B cell (primary cell): ENCODE measurements around the gene EPG5. TPM values are rescaled to one million over a fixed set of nuclear protein-coding genes. Genes with fewer than 3 reads are reported as not detected.
A peak's percentile ranks its signal among the peaks of the same experiment; 100 is the strongest.

Experiments
- ATAC-seq: fragments of 200-7000 bp; cut with Tn5 transposase; one replicate; pipeline ENCODE4 v1.10.0; 2021; ENCODE audit warnings: low read depth, mild to moderate bottlenecking, moderate number of reproducible peaks, moderate library complexity
- CTCF ChIA-PET: fragments of 350-600 bp; sonication (Branson Sonifier 250); formaldehyde crosslinking; loops from one replicate; lab custom pipeline; 2021; ENCODE audit warnings: antibody characterized with exemption, inconsistent platforms; lab: Charles Lee
- POLR2A ChIA-PET: fragments of 350-600 bp; sonication (Branson Sonifier 250); formaldehyde crosslinking; loops from one replicate; lab custom pipeline; 2021; ENCODE audit warnings: antibody characterized with exemption; lab: Charles Lee
- DNase-seq: peaks from one replicate; pipeline ENCODE4 v3.0.0; 2013
- H2AFZ ChIP-seq: 2 replicates; pipeline ENCODE4 v1.6.1; 2012; ENCODE audit warnings: mild to moderate bottlenecking, low read depth, low read length; ENCODE audit not compliant: insufficient read depth, poor library complexity, severe bottlenecking
- H3K27ac ChIP-seq, 2 donors: 1 replicate in 1 of 2; 2 replicates in 1 of 2; pipeline ENCODE4 v1.5.1; 2012 to 2013; ENCODE audit warnings: low read length in 2 of 2, mild to moderate bottlenecking in 2 of 2, moderate library complexity in 1 of 2
- H3K27me3 ChIP-seq, 4 experiments: fragments of 200-600 bp in 1 of 4; sonication (generic) in 1 of 4; replicated peaks in 1 of 4; 1 replicate in 2 of 4; 2 replicates in 2 of 4; pipeline versions ENCODE4 v1.6.1 to v1.7.0; 2013 to 2016; ENCODE audit warnings: low read length in 3 of 4, mild to moderate bottlenecking in 2 of 4, mixed read lengths in 1 of 4, moderate library complexity in 1 of 4; ENCODE audit not compliant: insufficient read depth in 4 of 4, control insufficient read depth in 3 of 4; ENCODE audit errors: control extremely low read depth in 1 of 4
- H3K36me3 ChIP-seq, 2 experiments: replicated peaks in 1 of 2; 1 replicate in 1 of 2; 2 replicates in 1 of 2; pipeline versions ENCODE4 v1.6.1 to v1.7.1; 2013; ENCODE audit warnings: low read length in 1 of 2; ENCODE audit not compliant: insufficient read depth in 2 of 2, control insufficient read depth in 1 of 2; ENCODE audit errors: control extremely low read depth in 1 of 2, extremely low read depth in 1 of 2
- H3K4me1 ChIP-seq, 2 donors: fragments of 200-600 bp in 1 of 2; sonication (generic) in 1 of 2; 1 replicate in 1 of 2; 2 replicates in 1 of 2; pipeline versions ENCODE4 v1.5.1 to v1.6.1; 2013 to 2017; ENCODE audit warnings: low read length in 2 of 2; ENCODE audit not compliant: control insufficient read depth in 2 of 2, insufficient read depth in 2 of 2
- H3K4me2 ChIP-seq: replicated peaks from 2 replicates; pipeline ENCODE3; 2012; ENCODE audit warnings: mild to moderate bottlenecking, low read depth, low read length; ENCODE audit not compliant: poor library complexity, severe bottlenecking
- H3K4me3 ChIP-seq, 5 experiments: fragments of 200-600 bp in 1 of 5; sonication (generic) in 1 of 5; 1 replicate in 3 of 5; 2 replicates in 2 of 5; pipeline versions ENCODE4 v1.5.1 to v1.7.0; 2011 to 2016; ENCODE audit warnings: low read length in 4 of 5, mild to moderate bottlenecking in 4 of 5, low read depth in 2 of 5, control low read depth in 1 of 5, moderate library complexity in 1 of 5; ENCODE audit not compliant: insufficient read depth in 1 of 5; ENCODE audit errors: control extremely low read depth in 1 of 5, extremely low read depth in 1 of 5
- H3K79me2 ChIP-seq: fragments of 200-600 bp; sonication (generic); one replicate; pipeline ENCODE4 v1.6.0; 2016; ENCODE audit warnings: low read length; ENCODE audit not compliant: control insufficient read depth, insufficient read depth
- H3K9ac ChIP-seq: fragments of 200-600 bp; sonication (generic); 2 replicates; pipeline ENCODE4 v1.6.1; 2017; ENCODE audit warnings: mild to moderate bottlenecking, low read length, moderate library complexity
- H3K9me3 ChIP-seq, 3 donors: one replicate each; pipeline versions ENCODE4 v1.6.1 to v1.7.1; 2013; ENCODE audit warnings: low read length in 2 of 3; ENCODE audit not compliant: control insufficient read depth in 2 of 3, insufficient read depth in 1 of 3; ENCODE audit errors: control extremely low read depth in 1 of 3
- H4K20me1 ChIP-seq: 2 replicates; pipeline ENCODE4 v1.6.0; 2012; ENCODE audit warnings: mild to moderate bottlenecking, low read length; ENCODE audit not compliant: insufficient read depth, control insufficient read depth, poor library complexity, severe bottlenecking
- H3K27ac Mint-ChIP-seq: one replicate; pipeline ENCODE4 v1.8.0; 2021; ENCODE audit warnings: mixed read lengths
- H3K27me3 Mint-ChIP-seq: one replicate; pipeline ENCODE4 v1.8.0; 2021; ENCODE audit warnings: mixed read lengths
- H3K4me1 Mint-ChIP-seq: one replicate; pipeline ENCODE4 v1.8.0; 2021; ENCODE audit warnings: mixed read lengths
- H3K4me3 Mint-ChIP-seq: one replicate; pipeline ENCODE4 v1.8.0; 2021; ENCODE audit warnings: mixed read lengths
- H3K9me3 Mint-ChIP-seq: one replicate; pipeline ENCODE4 v1.8.0; 2022; ENCODE audit warnings: mixed read lengths; ENCODE audit not compliant: insufficient read depth
- EZH2 ChIP-seq: IDR thresholded peaks from 2 replicates; pipeline ENCODE4 v1.6.1; 2012; ENCODE audit warnings: borderline replicate concordance, low read depth, mild to moderate bottlenecking, moderate library complexity, low read length; ENCODE audit not compliant: insufficient read depth, poor library complexity, severe bottlenecking
- WGBS: methylation state at CpG from one replicate; pipeline ENCODE4 v1.1.5; 2013; ENCODE audit warnings: missing lambda C conversion rate; ENCODE audit not compliant: insufficient coverage; 5-methylcytosine and 5-hydroxymethylcytosine counted together
- intact Hi-C: fragments of 100-400 bp; cut with micrococcal nuclease; formaldehyde crosslinking; loops from one replicate; pipeline ENCODE4 v1.10.0; 2022
- polyA plus RNA-seq: library from polyadenylated mRNA; depleted of rRNA; stranded (reverse); fragments of >200 nt; gene quantifications from 2 replicates; pipeline ENCODE4 v1.2.3, GENCODE V29; 2012
- total RNA-seq, 2 donors: library from RNA; stranded (reverse); fragments of 120-200 nt in 1 of 2; gene quantifications; 1 replicate in 1 of 2; 2 replicates in 1 of 2; pipeline versions ENCODE4 v1.2.3 to v1.2.4, GENCODE V29; 2013 to 2022
- TF ChIP-seq, protein P1 (sequence below): fragments of 200-600 bp; IDR thresholded peaks from one replicate; pipeline ENCODE4 v1.8.0; 2022; ENCODE audit warnings: antibody characterized with exemption, mild to moderate bottlenecking

Gene EPG5
- total and polyA plus RNA-seq, 2 donors (not counting 1 experiment from before 2014, with no cell fraction given) = 10.3 to 50.4 TPM

GRCh38 chr18:45839414-45840395, 127.4 kb downstream of the EPG5 start:
- CTCF ChIA-PET = interaction anchor here (0.7 to 1.3 kb wide), 6 partner anchors 10 to 177 kb away, joined by 3 to 9 read pairs (median 4); no protein-coding TSS in a partner anchor
- intact Hi-C loops = no loop called here
- H2AFZ ChIP-seq = no peak overlapping the region
- TF ChIP-seq, protein P1, sequence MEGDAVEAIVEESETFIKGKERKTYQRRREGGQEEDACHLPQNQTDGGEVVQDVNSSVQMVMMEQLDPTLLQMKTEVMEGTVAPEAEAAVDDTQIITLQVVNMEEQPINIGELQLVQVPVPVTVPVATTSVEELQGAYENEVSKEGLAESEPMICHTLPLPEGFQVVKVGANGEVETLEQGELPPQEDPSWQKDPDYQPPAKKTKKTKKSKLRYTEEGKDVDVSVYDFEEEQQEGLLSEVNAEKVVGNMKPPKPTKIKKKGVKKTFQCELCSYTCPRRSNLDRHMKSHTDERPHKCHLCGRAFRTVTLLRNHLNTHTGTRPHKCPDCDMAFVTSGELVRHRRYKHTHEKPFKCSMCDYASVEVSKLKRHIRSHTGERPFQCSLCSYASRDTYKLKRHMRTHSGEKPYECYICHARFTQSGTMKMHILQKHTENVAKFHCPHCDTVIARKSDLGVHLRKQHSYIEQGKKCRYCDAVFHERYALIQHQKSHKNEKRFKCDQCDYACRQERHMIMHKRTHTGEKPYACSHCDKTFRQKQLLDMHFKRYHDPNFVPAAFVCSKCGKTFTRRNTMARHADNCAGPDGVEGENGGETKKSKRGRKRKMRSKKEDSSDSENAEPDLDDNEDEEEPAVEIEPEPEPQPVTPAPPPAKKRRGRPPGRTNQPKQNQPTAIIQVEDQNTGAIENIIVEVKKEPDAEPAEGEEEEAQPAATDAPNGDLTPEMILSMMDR = no peak
- no peak for TF ChIP-seq EZH2
- no peak overlapping the region for H3K4me2 ChIP-seq
- DNase-seq (no peak), ATAC-seq (peak; percentile 41)
- H3K4me1 Mint-ChIP-seq = peaks cover 11% of the 10 kb centered on the region
- H3K9me3 Mint-ChIP-seq = no peaks in the 10 kb centered on the region
- peaks cover 0 to 3% (median 0%) of the 10 kb centered on the region in 3 donors for H3K9me3 ChIP-seq
- POLR2A ChIA-PET = no interaction called here
- 86% methylated on average over 6 of the region's 13 CpGs for WGBS
- H3K4me1 ChIP-seq = peaks cover 8 to 12% of the 10 kb centered on the region in 2 donors
- H3K4me3 Mint-ChIP-seq = no peak overlapping the region
- H3K79me2 ChIP-seq = no peaks in the 10 kb centered on the region
- H3K27me3 ChIP-seq = peaks cover 0 to 41% (median 17%) of the 10 kb centered on the region in 4 experiments
- H3K27ac Mint-ChIP-seq = no peak overlapping the region
- no peak overlapping the region for H3K27ac ChIP-seq
- peaks cover 43% of the 10 kb centered on the region for H3K27me3 Mint-ChIP-seq
- no peak overlapping the region for H3K4me3 ChIP-seq
- no peak overlapping the region for H3K9ac ChIP-seq
- H4K20me1 ChIP-seq = no peaks in the 10 kb centered on the region
- no peaks in the 10 kb centered on the region for H3K36me3 ChIP-seq
